Small intestine (tissue), 16 donors: ENCODE measurements around the gene BORCS8. TPM values are rescaled to one million over a fixed set of nuclear protein-coding genes. Genes with fewer than 3 reads are reported as not detected.

ENCODE experiments used
- DNase-seq, 2 donors: peaks; one replicate each; pipeline versions ENCODE4 v3.0.0 to v3.0.0-alpha.2; 2013
- FAIRE-seq: peaks from 2 replicates; lab custom pipeline; 2012; peaks lifted over from hg19 to GRCh38; lab: Jason Lieb, UNC
- H3K27ac ChIP-seq, 3 donors: one replicate each; pipeline ENCODE4 v1.5.1; 2013; ENCODE audit warnings: low read length in 2 of 3, mild to moderate bottlenecking in 2 of 3, control low read depth in 1 of 3, inconsistent platforms in 1 of 3, low read depth in 1 of 3, moderate library complexity in 1 of 3
- H3K27me3 ChIP-seq, 3 donors: one replicate each; pipeline ENCODE4 v1.6.1; 2013; ENCODE audit warnings: low read length in 3 of 3, inconsistent platforms in 1 of 3; ENCODE audit not compliant: control insufficient read depth in 3 of 3, insufficient read depth in 3 of 3
- H3K36me3 ChIP-seq, 3 donors: one replicate each; pipeline ENCODE4 v1.6.1; 2013; ENCODE audit warnings: low read length in 3 of 3, inconsistent platforms in 1 of 3, low read depth in 1 of 3, mild to moderate bottlenecking in 1 of 3, moderate library complexity in 1 of 3; ENCODE audit not compliant: control insufficient read depth in 3 of 3, insufficient read depth in 2 of 3
- H3K4me1 ChIP-seq, 3 donors: one replicate each; pipeline ENCODE4 v1.6.1; 2013; ENCODE audit warnings: low read length in 2 of 3, inconsistent platforms in 1 of 3, low read depth in 1 of 3, mild to moderate bottlenecking in 1 of 3, moderate library complexity in 1 of 3; ENCODE audit not compliant: control insufficient read depth in 3 of 3, insufficient read depth in 2 of 3
- H3K4me3 ChIP-seq, 3 donors: one replicate each; pipeline ENCODE4 v1.5.1; 2013; ENCODE audit warnings: low read length in 3 of 3, control low read depth in 1 of 3, inconsistent platforms in 1 of 3, low read depth in 1 of 3, mild to moderate bottlenecking in 1 of 3, moderate library complexity in 1 of 3
- H3K9me3 ChIP-seq, 2 donors: one replicate each; pipeline ENCODE4 v1.6.1; 2013; ENCODE audit warnings: low read depth in 1 of 2, low read length in 1 of 2; ENCODE audit not compliant: control insufficient read depth in 2 of 2, insufficient read depth in 1 of 2
- WGBS, 3 donors: extraction: QIAGEN DNeasy Blood & Tissue Kit; methylation state at CpG; one replicate each; pipeline ENCODE4 v1.1.7; 2013; 5-methylcytosine and 5-hydroxymethylcytosine counted together
- long read RNA-seq, 10 donors: transcript quantifications; one replicate each; lab custom pipeline, GENCODE V29; 2026
- polyA plus RNA-seq, 4 donors: library from polyadenylated mRNA; stranded (reverse) in 3 of 4; unstranded in 1 of 4; fragments of 200-250 nt in 3 of 4; fragments of 120-200 nt in 1 of 4; gene quantifications; one replicate each; pipeline versions ENCODE4 v1.2.1 to v1.2.3, GENCODE V29; 2013
- donor health status: healthy with polysubstance abuse.
- donor health status: control.
- donor health status: control.
- donor health status: Bipolar disorder and iron deficiency.
- donor health status: healthy.

BORCS8 gene
- polyA plus RNA-seq = 10 to 100 TPM; 15.1 to 24.7 (median 18.4) TPM
- long read RNA-seq, donor 1, transcript BORCS8-209 (1 exons, 3,698 nt) = major isoform, 18 of 28 reads
- long read RNA-seq, donor 1, transcript BORCS8-203 (4 exons, 1,489 nt) = minor isoform, 5 of 28 reads
- long read RNA-seq, donor 1, partial matches to known transcripts = 0 of 28 reads
- long read RNA-seq, donor 1, other reads (novel, unspliced or antisense) = 0 of 28 reads
- long read RNA-seq, donor 2, partial matches to known transcripts = 0 of 6 reads
- long read RNA-seq, donor 2, other reads (novel, unspliced or antisense) = 0 of 6 reads
- long read RNA-seq, donor 3, partial matches to known transcripts = 0 of 7 reads
- long read RNA-seq, donor 3, other reads (novel, unspliced or antisense) = 0 of 7 reads
- long read RNA-seq, donor 4 = 0 reads
- long read RNA-seq, donor 5, partial matches to known transcripts = 0 of 1 reads
- long read RNA-seq, donor 5, other reads (novel, unspliced or antisense) = 0 of 1 reads
- long read RNA-seq, donor 6, partial matches to known transcripts = 0 of 3 reads
- long read RNA-seq, donor 6, other reads (novel, unspliced or antisense) = 0 of 3 reads
- long read RNA-seq, donor 7, transcript BORCS8-202 (6 exons, 1,429 nt) = minor isoform, 9 of 30 reads
- long read RNA-seq, donor 7, transcript BORCS8-203 (4 exons, 1,489 nt) = minor isoform, 8 of 30 reads
- long read RNA-seq, donor 7, transcript BORCS8-209 (1 exons, 3,698 nt) = major isoform, 12 of 30 reads
- long read RNA-seq, donor 7, partial matches to known transcripts = 0 of 30 reads
- long read RNA-seq, donor 7, other reads (novel, unspliced or antisense) = 0 of 30 reads
- long read RNA-seq, donor 8, partial matches to known transcripts = 0 of 6 reads
- long read RNA-seq, donor 8, other reads (novel, unspliced or antisense) = 0 of 6 reads
- long read RNA-seq, donor 9, partial matches to known transcripts = 0 of 5 reads
- long read RNA-seq, donor 9, other reads (novel, unspliced or antisense) = 0 of 5 reads
- long read RNA-seq, donor 10, transcript BORCS8-209 (1 exons, 3,698 nt) = major isoform, 15 of 19 reads
- long read RNA-seq, donor 10, partial matches to known transcripts = 0 of 19 reads
- long read RNA-seq, donor 10, other reads (novel, unspliced or antisense) = 0 of 19 reads

GRCh38 chr19:19192078-19192882 lies at the start of gene BORCS8, which contains the start of gene RFXANK:
Gene BORCS8, minus strand, starts transcription at chr19:19192152. Its CDS starts 35 bp downstream, at chr19:19192117.
Gene RFXANK, plus strand, starts transcription at chr19:19192258. Its CDS starts 1,689 bp downstream, at chr19:19193947.
- peaks cover 0 to 19% (median 0%) of the 10 kb centered on the region in 3 donors for H3K36me3 ChIP-seq
- no peaks in the 10 kb centered on the region for H3K9me3 ChIP-seq
- no peaks in the 10 kb centered on the region for H3K27me3 ChIP-seq
- peak within 1 kb of the TSS; percentile 98 to 100 (median 99) for H3K27ac ChIP-seq
- H3K4me1 ChIP-seq = peaks cover 3 to 9% (median 4%) of the 10 kb centered on the region in 3 donors
- FAIRE-seq (no peak), DNase-seq (peak; percentile 100)
- H3K4me3 ChIP-seq = peak within 1 kb of the TSS; percentile 79 to 94 (median 89)
- WGBS, 3 donors = 0 to 1% (median 1%) methylated on average over 35 to 53 of the region's 53 CpGs

- Histone ChIP-seq H3K27me3 (no peaks in the 10 kb centered on the region), H3K27ac (no peak overlapping the region), H3K9me3 (peaks cover 0 to 5% of the 10 kb centered on the region in 2 donors), H3K36me3 (no peaks in the 10 kb centered on the region), H3K4me1 (no peaks in the 10 kb centered on the region), H3K4me3 (no peak overlapping the region)
- FAIRE-seq = no peak
- 71 to 83% (median 73%) methylated on average over 9 of the region's 9 CpGs for WGBS, 3 donors
- no peak for DNase-seq
These were observed 48.5 kb upstream of the BORCS8 start for GRCh38 chr19:19240476-19240875.

- no peak for FAIRE-seq
- no peak overlapping the region for H3K4me3 ChIP-seq
- H3K36me3 ChIP-seq = no peaks in the 10 kb centered on the region
- peaks cover 0 to 12% of the 10 kb centered on the region in 2 donors for H3K9me3 ChIP-seq
- no peaks in the 10 kb centered on the region for H3K4me1 ChIP-seq
- no peak for DNase-seq
- no peak overlapping the region for H3K27ac ChIP-seq
- no peaks in the 10 kb centered on the region for H3K27me3 ChIP-seq
These were observed 47.7 kb upstream of the BORCS8 start for GRCh38 chr19:19239675-19240074.

GRCh38 chr19:19238126-19238894 lies 46.4 kb upstream of the BORCS8 start:
- Histone ChIP-seq H3K27me3 (no peaks in the 10 kb centered on the region), H3K4me1 (no peaks in the 10 kb centered on the region), H3K4me3 (no peak overlapping the region), H3K27ac (no peak overlapping the region), H3K36me3 (no peaks in the 10 kb centered on the region), H3K9me3 (peaks cover 0 to 26% of the 10 kb centered on the region in 2 donors)
- FAIRE-seq = no peak
- WGBS, 3 donors = 76 to 84% (median 83%) methylated on average over 18 of the region's 18 CpGs
- DNase-seq = no peak

GRCh38 chr19:19236173-19236572 lies 44.2 kb upstream of the BORCS8 start:
- DNase-seq (no peak), FAIRE-seq (no peak)
- Histone ChIP-seq H3K9me3 (peaks cover 0 to 26% of the 10 kb centered on the region in 2 donors), H3K4me3 (no peak overlapping the region), H3K27me3 (peaks cover 0 to 4% (median 0%) of the 10 kb centered on the region in 3 donors), H3K27ac (no peak overlapping the region), H3K4me1 (no peaks in the 10 kb centered on the region), H3K36me3 (no peaks in the 10 kb centered on the region)

GRCh38 chr19:19234220-19234816 lies 42.4 kb upstream of the BORCS8 start:
- FAIRE-seq (no peak), DNase-seq (no peak)
- Histone ChIP-seq H3K9me3 (peaks cover 0 to 26% of the 10 kb centered on the region in 2 donors), H3K36me3 (no peaks in the 10 kb centered on the region), H3K27ac (no peak overlapping the region), H3K27me3 (peaks cover 0 to 4% (median 1%) of the 10 kb centered on the region in 3 donors), H3K4me1 (no peaks in the 10 kb centered on the region), H3K4me3 (no peak overlapping the region)
- 84 to 92% (median 88%) methylated on average over 2 of the region's 2 CpGs for WGBS, 3 donors

- no peaks in the 10 kb centered on the region for H3K4me1 ChIP-seq
- H3K9me3 ChIP-seq = peaks cover 0 to 26% of the 10 kb centered on the region in 2 donors
- no peak overlapping the region for H3K4me3 ChIP-seq
- no peaks in the 10 kb centered on the region for H3K36me3 ChIP-seq
- peaks cover 0 to 6% (median 4%) of the 10 kb centered on the region in 3 donors for H3K27me3 ChIP-seq
- DNase-seq (no peak), FAIRE-seq (no peak)
- WGBS, 3 donors = 72 to 79% (median 74%) methylated on average over 18 to 19 of the region's 19 CpGs
- no peak overlapping the region for H3K27ac ChIP-seq
These were observed 40.3 kb upstream of the BORCS8 start for GRCh38 chr19:19232261-19232721.
